ENCODE data around the gene NFKBIL1.

The NFKBIL1 gene

DNA sequence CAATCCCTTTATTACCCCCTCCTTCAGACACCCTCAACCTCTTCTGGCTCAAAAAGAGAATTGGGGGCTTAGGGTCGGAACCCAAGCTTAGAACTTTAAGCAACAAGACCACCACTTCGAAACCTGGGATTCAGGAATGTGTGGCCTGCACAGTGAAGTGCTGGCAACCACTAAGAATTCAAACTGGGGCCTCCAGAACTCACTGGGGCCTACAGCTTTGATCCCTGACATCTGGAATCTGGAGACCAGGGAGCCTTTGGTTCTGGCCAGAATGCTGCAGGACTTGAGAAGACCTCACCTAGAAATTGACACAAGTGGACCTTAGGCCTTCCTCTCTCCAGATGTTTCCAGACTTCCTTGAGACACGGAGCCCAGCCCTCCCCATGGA, 30.2 kb downstream of the NFKBIL1 start:
- ChIA-PET POLR2A (interaction anchor here (0.5 to 7.1 kb wide), 10 partner anchors 9 to 285 kb away, joined by 3 to 94 read pairs (median 10); partner anchors contain the start of genes ATP6V1G2, LST1, NCR3 and NEU1), CTCF (interaction anchor here (0.9 to 54.8 kb wide), 3 partner anchors 13 to 84 kb away, joined by 3 to 2725 read pairs (median 2725); partner anchors contain the start of genes ATP6V1G2, DDX39B, LST1 and LTA)
- TF ChIP-seq, protein P1, sequence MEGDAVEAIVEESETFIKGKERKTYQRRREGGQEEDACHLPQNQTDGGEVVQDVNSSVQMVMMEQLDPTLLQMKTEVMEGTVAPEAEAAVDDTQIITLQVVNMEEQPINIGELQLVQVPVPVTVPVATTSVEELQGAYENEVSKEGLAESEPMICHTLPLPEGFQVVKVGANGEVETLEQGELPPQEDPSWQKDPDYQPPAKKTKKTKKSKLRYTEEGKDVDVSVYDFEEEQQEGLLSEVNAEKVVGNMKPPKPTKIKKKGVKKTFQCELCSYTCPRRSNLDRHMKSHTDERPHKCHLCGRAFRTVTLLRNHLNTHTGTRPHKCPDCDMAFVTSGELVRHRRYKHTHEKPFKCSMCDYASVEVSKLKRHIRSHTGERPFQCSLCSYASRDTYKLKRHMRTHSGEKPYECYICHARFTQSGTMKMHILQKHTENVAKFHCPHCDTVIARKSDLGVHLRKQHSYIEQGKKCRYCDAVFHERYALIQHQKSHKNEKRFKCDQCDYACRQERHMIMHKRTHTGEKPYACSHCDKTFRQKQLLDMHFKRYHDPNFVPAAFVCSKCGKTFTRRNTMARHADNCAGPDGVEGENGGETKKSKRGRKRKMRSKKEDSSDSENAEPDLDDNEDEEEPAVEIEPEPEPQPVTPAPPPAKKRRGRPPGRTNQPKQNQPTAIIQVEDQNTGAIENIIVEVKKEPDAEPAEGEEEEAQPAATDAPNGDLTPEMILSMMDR (IDR thresholded peaks at IDR 0.05; ENCODE audit: control extremely low read depth, extremely low read depth, low read depth, missing control alignments): no peak
- no peak for DNase-seq (ENCODE audit: extremely low spot score)

DNA sequence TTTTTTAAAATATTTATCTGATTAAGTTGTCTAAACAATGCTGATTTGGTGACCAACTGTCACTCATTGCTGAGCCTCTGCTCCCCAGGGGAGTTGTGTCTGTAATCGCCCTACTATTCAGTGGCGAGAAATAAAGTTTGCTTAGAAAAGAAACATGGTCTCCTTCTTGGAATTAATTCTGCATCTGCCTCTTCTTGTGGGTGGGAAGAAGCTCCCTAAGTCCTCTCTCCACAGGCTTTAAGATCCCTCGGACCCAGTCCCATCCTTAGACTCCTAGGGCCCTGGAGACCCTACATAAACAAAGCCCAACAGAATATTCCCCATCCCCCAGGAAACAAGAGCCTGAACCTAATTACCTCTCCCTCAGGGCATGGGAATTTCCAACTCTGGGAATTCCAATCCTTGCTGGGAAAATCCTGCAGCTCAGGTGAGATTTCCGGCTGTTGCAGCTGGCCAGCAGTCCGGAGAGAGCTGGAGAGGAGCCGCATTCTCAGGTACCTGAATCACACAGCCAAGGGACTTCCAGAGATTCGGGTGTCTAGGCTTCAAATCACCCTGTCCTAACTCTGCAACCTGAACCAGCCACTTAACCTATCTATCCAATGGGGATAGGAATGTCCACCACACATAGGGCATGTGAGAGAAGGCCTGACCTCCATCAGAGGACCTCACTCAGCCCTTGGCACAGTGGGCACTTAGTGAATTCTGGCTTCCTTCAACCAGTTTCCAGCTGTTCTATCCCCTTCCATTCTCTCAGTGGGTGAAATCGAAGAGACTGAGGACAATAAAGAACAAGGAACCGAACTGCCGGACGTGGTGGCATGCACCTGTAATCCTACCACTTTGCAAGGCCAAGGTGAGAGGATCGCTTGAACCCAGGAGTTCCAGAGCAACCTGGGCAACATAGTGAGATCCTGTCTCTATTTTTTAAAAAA, 31.0 kb downstream of the NFKBIL1 start:
- POLR2A ChIA-PET: interaction anchor here (0.8 to 7.1 kb wide), 6 partner anchors 15 to 37 kb away, joined by 3 to 94 read pairs (median 35); partner anchors contain the start of genes ATP6V1G2, NCR3 and NFKBIL1
- no peak for DNase-seq (ENCODE audit: extremely low spot score)
- TF ChIP-seq, protein P1 (IDR thresholded peaks at IDR 0.05; ENCODE audit: control extremely low read depth, extremely low read depth, low read depth, missing control alignments): no peak
- CTCF ChIA-PET: interaction anchor here (0.9 to 54.8 kb wide), 5 partner anchors 14 to 85 kb away, joined by 3 to 2725 read pairs (median 15); partner anchors contain the start of genes AIF1, ATP6V1G2, DDX39B and LST1

DNA sequence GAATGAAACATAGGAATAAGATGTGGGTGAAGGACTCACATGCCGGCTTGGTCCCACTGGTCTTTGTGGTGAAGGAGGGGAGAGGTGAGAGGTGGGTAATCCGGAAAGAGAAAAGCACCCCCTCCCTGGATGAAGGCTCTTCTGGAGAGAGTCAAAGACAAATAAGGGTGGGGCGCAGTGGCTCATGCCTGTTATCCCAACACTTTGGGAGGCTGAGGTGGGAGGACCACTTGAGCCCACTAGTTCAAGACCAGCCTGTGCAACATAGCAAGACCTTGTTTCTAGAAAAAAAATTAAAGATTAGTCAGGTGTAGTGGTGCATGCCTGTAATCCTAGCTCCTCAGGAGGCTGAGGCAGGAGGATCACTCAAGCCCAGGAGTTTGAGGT, 31.7 kb downstream of the NFKBIL1 start:
- TF ChIP-seq, protein P1 (IDR thresholded peaks at IDR 0.05; ENCODE audit: control extremely low read depth, extremely low read depth, low read depth, missing control alignments): no peak
- ChIA-PET POLR2A (interaction anchor here (1.0 to 7.1 kb wide), 6 partner anchors 8 to 38 kb away, joined by 3 to 94 read pairs (median 36); partner anchors contain the start of genes ATP6V1G2, NCR3 and NFKBIL1), CTCF (interaction anchor here (1.2 to 54.8 kb wide), 4 partner anchors 13 to 86 kb away, joined by 4 to 2725 read pairs (median 1370); partner anchors contain the start of genes AIF1, ATP6V1G2, DDX39B and LST1)
- no peak for DNase-seq (ENCODE audit: extremely low spot score)

DNA sequence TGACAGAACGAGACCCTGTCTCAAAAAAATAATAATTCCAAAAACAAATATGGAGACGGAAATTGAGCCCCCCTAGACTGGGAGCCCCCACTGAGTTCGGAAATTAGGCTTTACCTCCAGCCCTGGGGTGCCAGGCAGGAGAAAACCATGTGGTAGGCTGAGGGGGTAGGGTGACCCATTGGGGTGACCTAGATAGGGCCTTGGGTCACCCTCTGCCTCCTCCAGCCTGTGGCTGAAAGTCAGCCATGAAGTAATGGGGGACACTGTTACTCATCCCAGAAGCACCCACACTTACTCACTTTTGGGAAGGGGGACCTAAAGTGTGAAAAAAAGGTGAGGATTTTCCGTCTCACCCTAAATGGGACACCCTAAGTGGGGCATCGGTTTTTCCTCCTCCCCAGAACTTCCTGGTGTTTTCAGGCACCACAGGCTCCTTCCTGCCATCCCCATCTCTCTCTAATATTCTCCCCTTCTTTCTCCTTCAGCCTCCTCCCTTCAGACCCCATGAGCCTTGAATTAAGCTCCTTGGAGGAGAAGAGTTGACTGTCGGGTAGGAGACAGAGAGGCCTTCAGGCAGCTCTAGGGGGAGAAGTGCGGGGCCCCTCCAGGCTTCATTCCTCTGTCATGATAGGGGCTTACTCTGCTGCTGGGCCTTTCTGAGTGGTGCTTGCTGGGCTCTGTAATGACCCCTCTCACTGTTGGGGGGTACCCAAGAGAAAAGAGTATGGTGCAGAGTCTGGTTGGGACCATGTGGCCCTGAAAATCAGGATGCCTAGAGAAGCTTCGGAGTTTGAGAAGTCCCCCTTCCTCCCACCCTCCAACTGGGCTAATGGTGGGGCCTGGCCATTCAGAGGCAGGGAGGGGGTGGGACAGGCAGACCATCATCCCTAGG, 32.4 kb downstream of the NFKBIL1 start:
- POLR2A ChIA-PET: interaction anchor here (0.6 to 7.1 kb wide), 6 partner anchors 9 to 965 kb away, joined by 3 to 94 read pairs (median 38); partner anchors contain the start of genes ATP6V1G2, NCR3 and NFKBIL1
- CTCF ChIA-PET: interaction anchor here (0.9 to 54.8 kb wide), 12 partner anchors 12 to 87 kb away, joined by 3 to 2725 read pairs (median 4); partner anchors contain the start of genes AIF1, APOM, ATP6V1G2 and DDX39B
- DNase-seq (ENCODE audit: extremely low spot score): no peak
- TF ChIP-seq, protein P1 (IDR thresholded peaks at IDR 0.05; ENCODE audit: control extremely low read depth, extremely low read depth, low read depth, missing control alignments): no peak

DNA sequence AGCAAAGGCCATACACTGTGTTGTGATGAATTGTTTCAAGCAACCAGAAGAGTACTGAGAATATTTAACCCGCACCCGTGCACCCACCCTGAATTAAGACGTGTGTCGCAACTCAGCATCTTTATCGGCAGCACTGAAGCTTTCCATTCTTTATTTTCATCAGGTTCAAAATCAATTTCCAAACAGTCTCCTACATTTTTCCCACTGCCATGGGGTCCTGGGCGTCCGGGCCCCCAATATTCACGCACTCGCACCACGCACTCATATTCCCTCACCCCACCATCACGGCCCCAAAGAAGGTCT, 33.0 kb downstream of the NFKBIL1 start:
- ChIA-PET CTCF (interaction anchor here (0.9 to 54.8 kb wide), 11 partner anchors 12 to 86 kb away, joined by 3 to 2725 read pairs (median 5); partner anchors contain the start of genes AIF1, APOM, ATP6V1G2 and DDX39B), POLR2A (interaction anchor here (0.6 to 7.1 kb wide), 4 partner anchors 10 to 966 kb away, joined by 3 to 86 read pairs (median 8); partner anchors contain the start of genes ATP6V1G2 and NFKBIL1)
- TF ChIP-seq, protein P1 (IDR thresholded peaks at IDR 0.05; ENCODE audit: control extremely low read depth, extremely low read depth, low read depth, missing control alignments): no peak
- no peak for DNase-seq (ENCODE audit: extremely low spot score)

Data from GM10248 (cell line).